ENCODE data around the gene CSRP2. TPM values are rescaled to one million over a fixed set of nuclear protein-coding genes. Genes with fewer than 3 reads are reported as not detected.

Gene CSRP2
- total RNA-seq, 4 donors from 2014 or later: 14.8 to 95.6 (median 24.7) TPM

- no peak for TF ChIP-seq CTCF (IDR thresholded peaks at IDR 0.05; ENCODE audit: low read depth)
These were observed 1.1 kb upstream of the CSRP2 start for GRCh38 chr12:76879710-76880518.

DNA sequence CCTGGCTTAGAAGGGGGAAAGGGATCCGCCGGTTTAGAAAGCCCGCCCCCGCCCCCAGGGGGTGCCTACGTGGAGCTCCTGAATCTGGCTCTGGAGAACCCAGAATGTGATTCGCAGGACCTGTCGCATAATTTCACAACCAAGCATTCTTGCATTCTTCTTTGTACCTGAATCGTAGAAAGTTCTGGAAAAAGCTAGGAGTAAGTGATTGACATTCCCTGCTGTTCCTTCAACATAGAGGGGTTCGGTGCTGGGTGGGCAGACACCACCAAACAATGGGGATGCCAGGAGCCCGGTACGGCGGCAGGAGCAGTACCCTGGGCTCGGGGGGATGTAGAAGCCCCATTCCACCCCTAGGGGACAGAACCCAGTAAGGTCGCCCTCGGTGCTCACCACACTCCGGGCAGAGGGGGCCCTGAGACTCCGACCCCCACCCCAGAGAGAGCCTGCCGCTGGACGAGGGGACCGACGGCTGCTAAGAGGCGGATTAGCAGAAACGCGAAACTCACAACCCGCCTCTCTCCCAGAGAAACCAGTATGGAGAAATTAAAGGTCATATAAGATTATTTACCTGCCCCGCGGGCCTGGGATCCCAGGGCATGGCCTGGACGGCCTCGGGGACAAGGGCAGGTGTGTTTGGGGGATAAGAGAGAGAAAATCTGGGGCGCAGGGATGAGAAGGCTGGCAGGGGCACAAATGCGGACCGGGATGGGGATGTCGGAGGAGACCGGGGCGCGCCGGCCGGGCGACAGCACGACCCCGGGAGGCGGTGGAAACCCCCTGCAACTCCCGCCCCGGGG lies 520 bp downstream of the CSRP2 start:
- no peak for TF ChIP-seq CTCF (IDR thresholded peaks at IDR 0.05; ENCODE audit: low read depth)

- no peak for TF ChIP-seq CTCF (IDR thresholded peaks at IDR 0.05; ENCODE audit: low read depth)
These were observed 2.1 kb downstream of the CSRP2 start for GRCh38 chr12:76876696-76877229.

DNA sequence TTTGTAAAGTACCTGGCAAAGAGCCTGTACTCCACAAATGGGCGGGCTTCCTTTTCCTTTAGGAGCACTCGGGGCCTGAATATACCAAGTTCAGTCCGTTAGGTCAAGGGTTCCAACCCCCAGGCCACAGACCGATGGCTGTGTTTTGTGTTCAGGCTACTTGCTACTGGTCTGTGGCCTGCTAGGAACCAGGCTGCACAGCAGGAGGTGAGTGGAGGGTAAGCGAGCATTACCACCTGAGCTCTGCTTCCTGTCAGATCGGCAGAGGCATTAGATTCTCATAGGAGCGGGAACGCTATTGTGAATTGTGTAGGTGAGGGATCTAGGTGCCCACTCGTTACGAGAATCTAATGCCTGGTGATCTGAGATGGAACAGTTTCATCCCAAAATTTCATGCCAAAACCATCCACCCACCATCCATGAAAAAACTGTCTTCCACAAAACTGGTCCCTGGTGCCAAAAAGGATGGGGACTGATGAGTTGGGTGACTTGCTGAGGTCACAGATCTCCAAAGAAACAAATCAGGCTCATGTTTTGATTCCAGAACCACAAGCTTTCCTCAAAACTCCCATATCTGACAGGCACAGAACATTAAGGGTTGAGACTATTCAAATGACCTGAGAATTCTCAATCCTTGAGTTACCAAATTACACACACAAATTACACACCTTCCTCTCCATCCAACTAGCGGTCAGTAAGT lies 4.2 kb downstream of the CSRP2 start:
- TF ChIP-seq CTCF (IDR thresholded peaks at IDR 0.05; ENCODE audit: low read depth): no peak

- TF ChIP-seq CTCF (IDR thresholded peaks at IDR 0.05; ENCODE audit: low read depth): no peak
These were observed 4.8 kb downstream of the CSRP2 start for GRCh38 chr12:76874027-76874426.

GRCh38 chr12:76872415-76872814 lies 6.4 kb downstream of the CSRP2 start:
- TF ChIP-seq CTCF (IDR thresholded peaks at IDR 0.05; ENCODE audit: low read depth): no peak

Measured in subcutaneous adipose tissue (tissue), 4 donors.